Body of pancreas (tissue), 4 donors: ENCODE data around the gene NBEA. TPM values are rescaled to one million over a fixed set of nuclear protein-coding genes. Genes with fewer than 3 reads are reported as not detected.

Source experiments
- ATAC-seq: fragments of 150-250 bp; one replicate; pipeline ENCODE4 v1.9.1; 2016
- DNase-seq, 4 donors: peaks; one replicate each; pipeline ENCODE4 v3.0.0-alpha.2; 2019
- H3K27ac ChIP-seq, 4 donors: fragments of 200-600 bp; sonication (generic); 1 replicate in 3 of 4; 2 replicates in 1 of 4; pipeline versions ENCODE4 v1.5.1 to v1.6.1; 2016 to 2019; ENCODE audit warnings: mild to moderate bottlenecking in 1 of 4, mixed read lengths in 1 of 4, moderate library complexity in 1 of 4
- H3K27me3 ChIP-seq, 2 donors: fragments of 200-600 bp; sonication (generic); one replicate each; pipeline ENCODE4 v1.6.0; 2016; ENCODE audit warnings: mild to moderate bottlenecking in 1 of 2
- H3K36me3 ChIP-seq, 2 donors: fragments of 200-600 bp; sonication (generic); replicated peaks in 1 of 2; 2 replicates each; pipeline ENCODE4 v1.5.1; 2016; ENCODE audit warnings: low read depth in 2 of 2; ENCODE audit not compliant: insufficient read depth in 1 of 2
- H3K4me1 ChIP-seq: fragments of 200-600 bp; sonication (generic); one replicate; pipeline ENCODE4 v1.6.0; 2016
- H3K4me3 ChIP-seq, 2 donors: fragments of 200-600 bp; sonication (generic); 1 replicate in 1 of 2; 2 replicates in 1 of 2; pipeline ENCODE4 v1.5.1; 2016 to 2019
- H3K9me3 ChIP-seq, 3 donors: fragments of 200-600 bp; sonication (generic); 1 replicate in 2 of 3; 2 replicates in 1 of 3; pipeline ENCODE4 v1.5.1; 2016
- CTCF ChIP-seq, 7 experiments: fragments of 450-650 bp in 4 of 7; fragments of 200-600 bp in 3 of 7; sonication (generic) in 3 of 7; IDR thresholded peaks; one replicate each; pipeline ENCODE4 v1.5.1; 2016 to 2019; ENCODE audit warnings: antibody characterized with exemption in 7 of 7
- POLR2A ChIP-seq, 3 donors: fragments of 450-650 bp; IDR thresholded peaks; one replicate each; pipeline ENCODE4 v1.6.1; 2016; ENCODE audit warnings: antibody characterized with exemption in 3 of 3, mild to moderate bottlenecking in 2 of 3
- WGBS, 2 donors: methylation state at CpG; one replicate each; pipeline ENCODE4 v1.1.5; 2017; 5-methylcytosine and 5-hydroxymethylcytosine counted together
- intact Hi-C: fragments of 100-400 bp; cut with DNase I; formaldehyde crosslinking; loops from one replicate; pipeline ENCODE4 v1.15.1; 2023
- total RNA-seq, 2 donors: library from RNA; depleted of rRNA; stranded (reverse); fragments of >200 nt; gene quantifications; one replicate each; pipeline ENCODE4 v1.1.0, GENCODE V29; 2016

NBEA gene
- total RNA-seq, 2 donors from 2014 or later: 9.6 to 19.1 TPM

DNA sequence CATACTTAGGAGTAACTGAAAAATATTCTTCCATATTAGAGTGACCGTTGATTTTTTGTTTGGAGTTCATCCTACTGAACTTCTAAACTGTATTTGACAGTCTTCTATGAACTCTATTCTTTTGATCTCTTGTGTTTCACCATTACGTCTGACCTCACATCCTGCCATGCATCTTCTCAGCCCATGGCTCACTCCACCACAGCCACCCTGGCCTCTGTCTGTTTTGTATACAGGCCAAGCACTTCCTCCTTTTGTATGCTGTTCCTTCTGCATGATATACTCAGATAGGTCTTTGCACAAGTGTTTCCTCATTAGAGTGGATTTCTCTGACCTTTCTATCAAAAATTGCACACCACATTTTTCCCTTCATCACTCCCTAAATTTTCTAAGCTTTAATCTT lies 414.5 kb downstream of the NBEA start:
- no peak for TF ChIP-seq POLR2A (IDR thresholded peaks at IDR 0.05)
- 77 to 85% methylated on average over 2 of the region's 2 CpGs for WGBS, 2 donors
- intact Hi-C loops: no loop called here

GRCh38 chr13:35365883-35366282 lies 423.8 kb downstream of the NBEA start:
- H3K9me3 ChIP-seq: no peaks in the 10 kb centered on the region
- WGBS, 2 donors: 34% methylated on average over 1 of the region's 1 CpG
- DNase-seq: no peak
- no peak for ATAC-seq
- no peak overlapping the region for H3K27ac ChIP-seq
- no peaks in the 10 kb centered on the region for H3K4me1 ChIP-seq
- H3K36me3 ChIP-seq: no peaks in the 10 kb centered on the region
- no peak for TF ChIP-seq CTCF (IDR thresholded peaks at IDR 0.05)
- TF ChIP-seq POLR2A (IDR thresholded peaks at IDR 0.05): no peak
- no peaks in the 10 kb centered on the region for H3K27me3 ChIP-seq
- no peak overlapping the region for H3K4me3 ChIP-seq
- intact Hi-C loops: no loop called here

More for the DNA sequence above, 414.5 kb downstream of the NBEA start:
- Histone ChIP-seq H3K4me1 (no peaks in the 10 kb centered on the region), H3K9me3 (no peaks in the 10 kb centered on the region), H3K4me3 (no peak overlapping the region), H3K36me3 (no peaks in the 10 kb centered on the region), H3K27me3 (no peaks in the 10 kb centered on the region), H3K27ac (no peak overlapping the region)
- ATAC-seq (no peak), DNase-seq (no peak)

DNA sequence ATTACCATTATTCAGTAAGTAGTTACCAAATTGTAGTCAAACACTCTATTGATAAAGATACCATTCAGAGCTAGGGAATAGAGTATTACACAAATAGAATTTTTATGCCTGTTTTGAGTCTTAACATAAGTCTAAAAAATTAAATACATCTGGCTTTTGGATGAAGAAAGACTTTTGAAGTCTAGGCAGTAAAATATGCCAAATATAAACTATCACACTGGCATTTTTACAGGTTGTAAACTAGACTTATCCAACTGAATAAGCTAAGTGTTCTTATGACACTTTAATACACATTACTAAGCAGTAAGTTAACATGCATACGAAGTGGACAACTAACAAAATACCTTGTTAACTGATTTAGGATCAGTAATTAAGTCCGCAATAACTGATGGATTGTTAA lies 425.5 kb downstream of the NBEA start:
- Histone ChIP-seq H3K27ac (no peak overlapping the region), H3K4me1 (no peaks in the 10 kb centered on the region), H3K4me3 (no peak overlapping the region), H3K9me3 (no peaks in the 10 kb centered on the region), H3K36me3 (no peaks in the 10 kb centered on the region), H3K27me3 (no peaks in the 10 kb centered on the region)
- 87 to 89% methylated on average over 2 of the region's 2 CpGs for WGBS, 2 donors
- DNase-seq (no peak), ATAC-seq (no peak)
- TF ChIP-seq CTCF (IDR thresholded peaks at IDR 0.05): no peak
- no peak for TF ChIP-seq POLR2A (IDR thresholded peaks at IDR 0.05)
- intact Hi-C loops: no loop called here

DNA sequence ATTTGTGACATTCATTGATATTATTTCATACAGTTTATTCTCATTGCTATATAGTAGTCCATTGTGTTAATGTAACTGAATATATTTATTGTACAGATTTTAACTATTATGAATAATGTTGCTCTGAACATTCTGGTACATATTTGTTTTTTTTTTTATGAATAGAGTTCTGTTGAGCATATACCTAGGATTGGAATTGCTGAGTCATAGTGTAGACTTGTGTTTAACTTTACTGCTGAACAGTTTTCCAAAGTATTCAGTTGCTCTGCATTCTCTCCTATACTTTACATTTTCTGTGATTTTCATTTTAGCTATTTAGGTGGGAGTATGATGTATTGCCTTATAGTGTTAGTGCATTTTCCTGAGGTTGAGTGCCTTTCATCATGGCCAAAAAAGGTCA lies 436.9 kb downstream of the NBEA start:
- no peaks in the 10 kb centered on the region for H3K27me3 ChIP-seq
- ATAC-seq (no peak), DNase-seq (no peak)
- no peaks in the 10 kb centered on the region for H3K9me3 ChIP-seq
- H3K4me1 ChIP-seq: no peaks in the 10 kb centered on the region
- H3K4me3 ChIP-seq: no peak overlapping the region
- no peak overlapping the region for H3K27ac ChIP-seq
- TF ChIP-seq CTCF (IDR thresholded peaks at IDR 0.05) (no peak), POLR2A (IDR thresholded peaks at IDR 0.05) (no peak)
- intact Hi-C loops: no loop called here
- H3K36me3 ChIP-seq: no peaks in the 10 kb centered on the region

GRCh38 chr13:35379663-35380062 lies 437.6 kb downstream of the NBEA start:
- Histone ChIP-seq H3K27ac (no peak overlapping the region), H3K36me3 (no peaks in the 10 kb centered on the region), H3K27me3 (no peaks in the 10 kb centered on the region), H3K4me1 (no peaks in the 10 kb centered on the region), H3K9me3 (no peaks in the 10 kb centered on the region), H3K4me3 (no peak overlapping the region)
- no peak for DNase-seq
- intact Hi-C loops: no loop called here
- TF ChIP-seq CTCF (IDR thresholded peaks at IDR 0.05) (no peak), POLR2A (IDR thresholded peaks at IDR 0.05) (no peak)
- no peak for ATAC-seq
